Measurements from ENCODE around the gene GMPPA. TPM values are rescaled to one million over a fixed set of nuclear protein-coding genes. Genes with fewer than 3 reads are reported as not detected.

The GMPPA gene
- total RNA-seq, 3 donors from 2014 or later = 15.7 to 33.4 (median 29.7) TPM

DNA sequence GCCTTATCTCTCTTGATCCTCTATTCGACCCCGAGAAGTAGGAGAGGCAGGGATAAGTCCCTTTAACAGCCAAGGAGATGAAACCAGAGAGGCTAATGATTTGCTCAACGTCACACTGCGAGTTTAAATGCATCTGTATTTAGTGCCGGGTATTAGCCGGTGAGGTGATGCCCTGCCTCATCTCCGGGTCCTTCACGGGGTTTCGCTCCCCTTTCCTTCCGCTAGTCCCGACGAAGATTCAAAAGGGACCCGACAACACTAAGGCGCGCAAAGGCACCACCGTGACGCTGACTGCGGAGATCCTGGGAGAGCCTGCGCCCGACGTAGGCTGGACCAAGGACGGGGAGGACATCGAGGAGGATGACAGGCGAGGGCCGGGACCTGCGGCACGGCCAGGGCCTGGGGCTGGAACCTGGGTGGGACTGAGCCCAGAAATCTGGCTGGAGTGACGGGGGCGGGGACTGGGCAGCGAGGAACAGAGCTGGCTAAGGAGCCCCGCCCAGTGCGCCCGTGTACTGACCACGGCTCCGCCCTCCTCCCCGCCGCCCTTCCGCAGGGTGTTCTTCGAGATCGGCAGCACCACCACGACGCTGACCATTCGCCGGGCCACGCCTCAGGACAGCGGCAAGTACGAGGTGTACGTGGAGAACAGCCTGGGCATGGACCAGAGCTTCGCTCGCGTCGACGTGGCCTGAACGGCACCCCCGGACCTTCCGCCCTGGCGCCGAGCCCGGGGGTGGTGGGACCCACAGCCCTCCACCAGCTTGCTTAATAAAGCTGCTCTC, 1.0 kb upstream of the GMPPA start:
- Histone ChIP-seq H3K36me3 (no peaks in the 10 kb centered on the region), H3K4me1 (peaks cover 0 to 6% of the 10 kb centered on the region in 2 donors), H3K4me3 (peak overlapping the region; percentile 58 to 73 (median 64)), H3K27ac (peak overlapping the region; percentile 87 to 93), H3K27me3 (no peaks in the 10 kb centered on the region), H3K9me3 (no peaks in the 10 kb centered on the region)
- intact Hi-C loops (cut with DNase I; ENCODE audit: low total_unique reads) = no loop called here
- peak; percentile 80 for DNase-seq (ENCODE audit: low spot score in 2 of 2)
- TF ChIP-seq, protein P1, sequence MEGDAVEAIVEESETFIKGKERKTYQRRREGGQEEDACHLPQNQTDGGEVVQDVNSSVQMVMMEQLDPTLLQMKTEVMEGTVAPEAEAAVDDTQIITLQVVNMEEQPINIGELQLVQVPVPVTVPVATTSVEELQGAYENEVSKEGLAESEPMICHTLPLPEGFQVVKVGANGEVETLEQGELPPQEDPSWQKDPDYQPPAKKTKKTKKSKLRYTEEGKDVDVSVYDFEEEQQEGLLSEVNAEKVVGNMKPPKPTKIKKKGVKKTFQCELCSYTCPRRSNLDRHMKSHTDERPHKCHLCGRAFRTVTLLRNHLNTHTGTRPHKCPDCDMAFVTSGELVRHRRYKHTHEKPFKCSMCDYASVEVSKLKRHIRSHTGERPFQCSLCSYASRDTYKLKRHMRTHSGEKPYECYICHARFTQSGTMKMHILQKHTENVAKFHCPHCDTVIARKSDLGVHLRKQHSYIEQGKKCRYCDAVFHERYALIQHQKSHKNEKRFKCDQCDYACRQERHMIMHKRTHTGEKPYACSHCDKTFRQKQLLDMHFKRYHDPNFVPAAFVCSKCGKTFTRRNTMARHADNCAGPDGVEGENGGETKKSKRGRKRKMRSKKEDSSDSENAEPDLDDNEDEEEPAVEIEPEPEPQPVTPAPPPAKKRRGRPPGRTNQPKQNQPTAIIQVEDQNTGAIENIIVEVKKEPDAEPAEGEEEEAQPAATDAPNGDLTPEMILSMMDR (IDR thresholded peaks at IDR 0.05) = no peak
- no peak for TF ChIP-seq POLR2AphosphoS5 (IDR thresholded peaks at IDR 0.05)
- peak; percentile 37 for TF ChIP-seq POLR2A (IDR thresholded peaks at IDR 0.05)

DNA sequence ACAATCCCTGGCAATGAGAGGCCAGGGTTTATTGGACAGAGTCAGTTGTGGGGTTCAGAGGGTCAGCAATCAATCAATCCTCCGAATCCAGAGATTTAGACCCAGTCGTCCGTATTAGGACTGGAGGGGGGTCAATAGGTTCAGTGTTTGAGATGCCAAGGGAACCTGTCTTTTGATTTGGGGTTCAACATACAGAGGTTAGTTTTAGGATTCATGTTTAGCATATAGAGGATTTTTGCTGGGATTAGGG, 292 bp downstream of the GMPPA start:
- TF ChIP-seq POLR2AphosphoS5 (IDR thresholded peaks at IDR 0.05) (no peak), POLR2A (IDR thresholded peaks at IDR 0.05) (no peak)
- TF ChIP-seq, protein P1 (IDR thresholded peaks at IDR 0.05) = no peak
- Histone ChIP-seq H3K36me3 (no peaks in the 10 kb centered on the region), H3K4me1 (peaks cover 0 to 6% of the 10 kb centered on the region in 2 donors), H3K27ac (peak overlapping the region; percentile 87 to 93), H3K4me3 (peak overlapping the region; percentile 58 to 73 (median 64)), H3K9me3 (no peaks in the 10 kb centered on the region), H3K27me3 (no peaks in the 10 kb centered on the region)
- DNase-seq (ENCODE audit: low spot score in 2 of 2) = no peak
- intact Hi-C loops (cut with DNase I; ENCODE audit: low total_unique reads) = no loop called here

DNA sequence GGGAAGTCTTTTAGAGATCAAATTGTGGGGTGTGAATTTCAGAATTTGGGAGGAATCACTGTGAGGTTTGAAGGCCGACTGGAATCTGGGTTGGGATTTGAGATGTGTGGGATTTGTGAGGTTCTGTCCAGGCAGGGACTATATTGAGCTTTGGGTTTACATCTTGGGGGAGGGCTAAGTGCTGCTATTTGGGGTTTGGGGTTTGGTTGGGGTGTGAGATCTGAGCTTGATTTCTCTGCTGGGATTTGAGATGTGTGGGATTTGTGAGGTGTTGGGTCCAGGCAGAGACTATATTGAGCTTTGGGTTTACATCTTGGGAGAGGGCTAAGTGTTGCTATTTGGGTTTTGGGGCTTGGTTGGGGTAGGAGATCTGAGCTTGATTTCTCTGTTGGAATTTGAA, 864 bp downstream of the GMPPA start:
- DNase-seq (ENCODE audit: low spot score in 2 of 2) = no peak
- Histone ChIP-seq H3K27ac (no peak overlapping the region), H3K27me3 (no peaks in the 10 kb centered on the region), H3K9me3 (no peaks in the 10 kb centered on the region), H3K4me1 (peaks cover 0 to 6% of the 10 kb centered on the region in 2 donors), H3K4me3 (peak overlapping the region; percentile 58 to 73 (median 64)), H3K36me3 (peaks cover 4% of the 10 kb centered on the region)
- intact Hi-C loops (cut with DNase I; ENCODE audit: low total_unique reads) = no loop called here
- TF ChIP-seq POLR2A (IDR thresholded peaks at IDR 0.05) (no peak), POLR2AphosphoS5 (IDR thresholded peaks at IDR 0.05) (no peak)
- TF ChIP-seq, protein P1 (IDR thresholded peaks at IDR 0.05) = no peak

DNA sequence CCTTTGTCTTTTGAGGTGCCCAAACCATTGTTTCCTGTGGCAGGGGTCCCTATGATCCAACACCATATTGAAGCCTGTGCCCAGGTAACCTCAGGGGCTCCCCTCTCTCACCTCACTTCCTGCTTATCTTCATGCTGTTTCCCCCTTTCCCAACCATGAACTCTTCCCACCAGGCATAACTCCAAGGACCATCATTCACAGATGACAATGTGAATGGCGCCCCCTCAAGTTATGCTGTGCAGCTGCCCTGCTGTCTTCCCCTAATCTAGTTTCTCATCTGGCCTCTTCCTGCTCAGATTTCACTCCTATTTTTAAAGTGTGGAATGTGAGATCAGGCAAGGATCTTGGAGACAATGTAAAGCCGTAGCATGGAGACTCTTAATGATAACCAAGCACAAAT, 1.4 kb downstream of the GMPPA start:
- Histone ChIP-seq H3K4me3 (no peak overlapping the region), H3K9me3 (no peaks in the 10 kb centered on the region), H3K36me3 (peaks cover 5% of the 10 kb centered on the region), H3K27ac (no peak overlapping the region), H3K4me1 (peaks cover 0 to 6% of the 10 kb centered on the region in 2 donors), H3K27me3 (no peaks in the 10 kb centered on the region)
- intact Hi-C loops (cut with DNase I; ENCODE audit: low total_unique reads) = no loop called here
- DNase-seq (ENCODE audit: low spot score in 2 of 2) = no peak
- no peak for TF ChIP-seq POLR2AphosphoS5 (IDR thresholded peaks at IDR 0.05)
- no peak for TF ChIP-seq POLR2A (IDR thresholded peaks at IDR 0.05)
- TF ChIP-seq, protein P1 (IDR thresholded peaks at IDR 0.05) = no peak

DNA sequence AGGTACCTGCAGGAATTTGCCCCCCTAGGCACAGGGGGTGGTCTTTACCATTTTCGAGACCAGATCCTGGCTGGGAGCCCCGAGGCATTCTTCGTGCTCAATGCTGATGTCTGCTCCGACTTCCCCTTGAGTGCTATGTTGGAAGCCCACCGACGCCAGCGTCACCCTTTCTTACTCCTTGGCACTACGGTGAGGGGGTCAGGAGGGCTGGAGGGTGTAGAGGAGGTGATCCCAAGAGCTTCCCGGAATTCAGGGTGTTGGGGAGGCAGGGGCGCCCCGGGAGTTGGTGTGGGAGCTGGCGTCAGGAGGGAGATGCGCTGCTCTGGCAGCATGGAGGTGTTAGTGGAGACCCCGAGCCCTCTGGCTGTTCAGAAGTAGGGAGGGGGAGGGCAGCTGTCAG, 3.2 kb downstream of the GMPPA start:
- peaks cover 20% of the 10 kb centered on the region for H3K36me3 ChIP-seq

More for the DNA sequence above, 3.2 kb downstream of the GMPPA start:
- H3K4me3 ChIP-seq = no peak overlapping the region
- no peak overlapping the region for H3K27ac ChIP-seq
- H3K27me3 ChIP-seq = no peaks in the 10 kb centered on the region
- no peaks in the 10 kb centered on the region for H3K9me3 ChIP-seq
- intact Hi-C loops (cut with DNase I; ENCODE audit: low total_unique reads) = no loop called here
- DNase-seq (ENCODE audit: low spot score in 2 of 2) = no peak
- peaks cover 0 to 6% of the 10 kb centered on the region in 2 donors for H3K4me1 ChIP-seq
- TF ChIP-seq, protein P1 (IDR thresholded peaks at IDR 0.05) = no peak
